ENCODE measurements around the gene LXN. TPM values are rescaled to one million over a fixed set of nuclear protein-coding genes. Genes with fewer than 3 reads are reported as not detected.

LXN gene
- total and polyA plus RNA-seq, 8 donors: 31.4 to 223 (median 174) TPM

DNA sequence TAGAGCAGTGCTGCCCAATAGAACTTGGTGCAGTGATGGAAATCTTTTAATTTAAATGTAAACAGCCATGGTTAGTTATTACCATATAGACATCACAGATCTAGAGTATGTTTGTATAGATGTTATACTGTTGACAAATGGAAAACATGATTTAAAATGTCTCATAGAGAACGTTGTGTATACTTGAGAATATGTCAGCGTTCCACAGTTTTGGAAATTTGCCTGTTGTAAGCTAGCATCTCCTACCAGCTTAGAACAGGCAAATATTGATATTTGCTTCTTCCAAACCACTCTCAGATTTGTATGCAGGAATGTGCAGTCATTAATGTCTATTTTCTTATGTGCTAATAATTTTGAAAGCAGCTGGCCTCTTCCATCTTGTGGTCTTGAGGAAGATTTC, 8.4 kb upstream of the LXN start:
- DNase-seq (no peak), ATAC-seq (no peak)
- intact Hi-C loops (cut with DNase I): no loop called here
- Histone ChIP-seq H3K27ac (no peak overlapping the region), H3K27me3 (no peaks in the 10 kb centered on the region), H3K4me1 (no peaks in the 10 kb centered on the region), H3K36me3 (peaks cover 0 to 34% of the 10 kb centered on the region in 2 donors), H3K9me3 (no peaks in the 10 kb centered on the region), H3K4me3 (no peak overlapping the region)
- TF ChIP-seq, protein P1, sequence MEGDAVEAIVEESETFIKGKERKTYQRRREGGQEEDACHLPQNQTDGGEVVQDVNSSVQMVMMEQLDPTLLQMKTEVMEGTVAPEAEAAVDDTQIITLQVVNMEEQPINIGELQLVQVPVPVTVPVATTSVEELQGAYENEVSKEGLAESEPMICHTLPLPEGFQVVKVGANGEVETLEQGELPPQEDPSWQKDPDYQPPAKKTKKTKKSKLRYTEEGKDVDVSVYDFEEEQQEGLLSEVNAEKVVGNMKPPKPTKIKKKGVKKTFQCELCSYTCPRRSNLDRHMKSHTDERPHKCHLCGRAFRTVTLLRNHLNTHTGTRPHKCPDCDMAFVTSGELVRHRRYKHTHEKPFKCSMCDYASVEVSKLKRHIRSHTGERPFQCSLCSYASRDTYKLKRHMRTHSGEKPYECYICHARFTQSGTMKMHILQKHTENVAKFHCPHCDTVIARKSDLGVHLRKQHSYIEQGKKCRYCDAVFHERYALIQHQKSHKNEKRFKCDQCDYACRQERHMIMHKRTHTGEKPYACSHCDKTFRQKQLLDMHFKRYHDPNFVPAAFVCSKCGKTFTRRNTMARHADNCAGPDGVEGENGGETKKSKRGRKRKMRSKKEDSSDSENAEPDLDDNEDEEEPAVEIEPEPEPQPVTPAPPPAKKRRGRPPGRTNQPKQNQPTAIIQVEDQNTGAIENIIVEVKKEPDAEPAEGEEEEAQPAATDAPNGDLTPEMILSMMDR (IDR thresholded peaks at IDR 0.05): no peak

DNA sequence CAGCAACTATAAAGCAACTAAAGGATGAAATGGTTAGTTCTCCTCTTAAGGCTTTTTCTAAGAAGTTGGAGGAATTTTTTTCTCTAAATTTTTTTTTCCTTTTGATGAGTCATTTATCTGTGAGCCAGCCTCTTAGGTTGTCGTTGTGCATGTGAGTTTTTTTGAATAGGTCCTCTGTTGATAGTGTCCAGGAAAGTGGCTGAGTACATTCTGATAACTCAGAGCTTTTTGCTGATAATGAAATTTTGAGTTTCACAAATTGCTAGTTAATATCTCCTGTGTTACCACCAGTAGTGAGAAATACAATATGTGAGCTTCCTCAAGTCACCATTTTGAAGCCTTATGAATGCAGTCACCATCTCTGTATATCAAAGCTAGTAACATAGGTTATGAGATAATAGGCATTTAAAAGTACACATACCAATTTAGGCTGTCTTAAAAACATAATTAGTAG, 7.1 kb upstream of the LXN start:
- intact Hi-C loops (cut with DNase I): loop anchor here in 1 of 2 donors (10.0 kb wide), 1 partner anchor 115 kb away; no protein-coding TSS in a partner anchor
- no peak for ATAC-seq
- peaks cover 0 to 31% of the 10 kb centered on the region in 2 donors for H3K36me3 ChIP-seq
- TF ChIP-seq, protein P1 (IDR thresholded peaks at IDR 0.05): no peak
- no peak overlapping the region for H3K4me3 ChIP-seq
- H3K4me1 ChIP-seq: no peaks in the 10 kb centered on the region
- H3K9me3 ChIP-seq: no peaks in the 10 kb centered on the region
- no peak for DNase-seq
- no peaks in the 10 kb centered on the region for H3K27me3 ChIP-seq
- H3K27ac ChIP-seq: no peak overlapping the region

DNA sequence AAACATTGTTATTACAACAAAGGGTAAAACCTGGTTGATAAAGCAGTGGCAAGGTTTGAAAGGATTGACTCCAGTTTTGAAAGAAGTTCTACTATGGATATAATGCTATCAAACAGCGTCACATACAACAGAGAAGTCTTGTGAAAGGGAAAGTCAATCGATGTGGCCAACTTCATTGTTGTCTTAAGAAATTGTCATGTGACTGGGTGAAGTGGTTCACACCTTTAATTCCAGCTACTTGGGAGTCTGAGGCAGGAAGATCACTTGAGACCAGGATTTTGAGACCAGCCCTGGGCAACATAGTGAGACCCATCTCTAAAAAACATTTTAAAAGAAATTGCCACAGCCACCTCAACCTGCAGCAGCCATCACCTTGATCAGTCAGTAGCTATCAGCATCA, 6.2 kb upstream of the LXN start:
- Histone ChIP-seq H3K4me1 (no peaks in the 10 kb centered on the region), H3K4me3 (no peak overlapping the region), H3K27ac (no peak overlapping the region), H3K9me3 (no peaks in the 10 kb centered on the region), H3K27me3 (no peaks in the 10 kb centered on the region), H3K36me3 (peaks cover 0 to 27% of the 10 kb centered on the region in 2 donors)
- intact Hi-C loops (cut with DNase I): loop anchor here in 1 of 2 donors (10.0 kb wide), 1 partner anchor 116 kb away; no protein-coding TSS in a partner anchor
- no peak for DNase-seq
- no peak for ATAC-seq
- TF ChIP-seq, protein P1 (IDR thresholded peaks at IDR 0.05): no peak

- intact Hi-C loops (cut with DNase I): loop anchor here in 1 of 2 donors (10.0 kb wide), 1 partner anchor 123 kb away; no protein-coding TSS in a partner anchor
- Histone ChIP-seq H3K4me1 (peaks cover 3 to 30% of the 10 kb centered on the region in 2 donors), H3K9me3 (no peaks in the 10 kb centered on the region), H3K27ac (peak overlapping the region; percentile 86 to 87), H3K27me3 (no peaks in the 10 kb centered on the region), H3K36me3 (peaks cover 0 to 28% of the 10 kb centered on the region in 2 donors), H3K4me3 (peak overlapping the region; percentile 53 to 55)
- TF ChIP-seq, protein P1 (IDR thresholded peaks at IDR 0.05): no peak
- DNase-seq (no peak), ATAC-seq (peak; percentile 12)
Measured at GRCh38 chr3:158671821-158672214, 630 bp downstream of the LXN start.

GRCh38 chr3:158668506-158668905, 3.9 kb downstream of the LXN start:
- no peak overlapping the region for H3K4me3 ChIP-seq
- no peak overlapping the region for H3K27ac ChIP-seq
- intact Hi-C loops (cut with DNase I): loop anchor here in 1 of 2 donors (10.0 kb wide), 1 partner anchor 46 kb away; no protein-coding TSS in a partner anchor
- DNase-seq: peak in 1 of 4 donors; percentile 29
- H3K27me3 ChIP-seq: no peaks in the 10 kb centered on the region
- H3K4me1 ChIP-seq: peaks cover 3 to 30% of the 10 kb centered on the region in 2 donors
- no peak for ATAC-seq
- H3K36me3 ChIP-seq: peaks cover 0 to 59% of the 10 kb centered on the region in 2 donors
- no peaks in the 10 kb centered on the region for H3K9me3 ChIP-seq
- TF ChIP-seq, protein P1 (IDR thresholded peaks at IDR 0.05): no peak
